Cardiac fibroblast (primary cell): Measurements from ENCODE around the gene LRP1B.
A peak's percentile ranks its signal among the peaks of the same experiment; 100 is the strongest.
"Not testable (repeated sequence)": the region's sequence is repeated elsewhere in the genome, so short reads cannot be mapped to it uniquely, and the experiment has no call there.

Experiments
- DNase-seq, 2 donors: peaks; one replicate each; pipeline versions ENCODE4 v3.0.0 to v3.0.0-alpha.2; 2010; ENCODE audit warnings: low read depth in 2 of 2
- H3K4me3 ChIP-seq, 2 donors: replicated peaks in 1 of 2; 1 replicate in 1 of 2; 2 replicates in 1 of 2; pipeline ENCODE4 v1.5.1; 2011; ENCODE audit warnings: low read depth in 2 of 2, low read length in 2 of 2, mild to moderate bottlenecking in 2 of 2, moderate library complexity in 1 of 2
- TF ChIP-seq, protein P1 (sequence below): IDR thresholded peaks from one replicate; pipeline ENCODE4 v1.5.1; 2011; ENCODE audit warnings: low read depth, mild to moderate bottlenecking, low read length, inconsistent platforms

LRP1B gene

DNA sequence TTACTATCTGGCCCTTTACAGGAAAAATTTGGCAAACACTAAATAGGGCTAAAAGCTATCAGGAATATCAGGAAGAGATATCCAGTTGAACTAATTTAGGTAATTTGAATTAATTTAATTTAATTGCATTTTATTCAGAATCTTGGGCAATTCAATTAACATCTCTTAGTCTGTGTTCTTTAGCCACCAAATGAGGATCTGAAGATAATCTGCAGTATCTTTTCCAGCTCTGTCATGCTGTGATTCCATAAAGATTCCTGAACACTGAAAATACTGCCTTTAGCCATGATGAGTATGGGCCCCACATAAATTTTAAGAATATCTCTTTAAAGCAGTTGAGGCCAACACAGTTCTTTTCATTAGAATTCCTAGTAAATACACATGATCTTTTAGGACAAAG lies 1679.5 kb downstream of the LRP1B start:
- no peak for DNase-seq
- TF ChIP-seq, protein P1, sequence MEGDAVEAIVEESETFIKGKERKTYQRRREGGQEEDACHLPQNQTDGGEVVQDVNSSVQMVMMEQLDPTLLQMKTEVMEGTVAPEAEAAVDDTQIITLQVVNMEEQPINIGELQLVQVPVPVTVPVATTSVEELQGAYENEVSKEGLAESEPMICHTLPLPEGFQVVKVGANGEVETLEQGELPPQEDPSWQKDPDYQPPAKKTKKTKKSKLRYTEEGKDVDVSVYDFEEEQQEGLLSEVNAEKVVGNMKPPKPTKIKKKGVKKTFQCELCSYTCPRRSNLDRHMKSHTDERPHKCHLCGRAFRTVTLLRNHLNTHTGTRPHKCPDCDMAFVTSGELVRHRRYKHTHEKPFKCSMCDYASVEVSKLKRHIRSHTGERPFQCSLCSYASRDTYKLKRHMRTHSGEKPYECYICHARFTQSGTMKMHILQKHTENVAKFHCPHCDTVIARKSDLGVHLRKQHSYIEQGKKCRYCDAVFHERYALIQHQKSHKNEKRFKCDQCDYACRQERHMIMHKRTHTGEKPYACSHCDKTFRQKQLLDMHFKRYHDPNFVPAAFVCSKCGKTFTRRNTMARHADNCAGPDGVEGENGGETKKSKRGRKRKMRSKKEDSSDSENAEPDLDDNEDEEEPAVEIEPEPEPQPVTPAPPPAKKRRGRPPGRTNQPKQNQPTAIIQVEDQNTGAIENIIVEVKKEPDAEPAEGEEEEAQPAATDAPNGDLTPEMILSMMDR: no peak
- no peak overlapping the region for H3K4me3 ChIP-seq

DNA sequence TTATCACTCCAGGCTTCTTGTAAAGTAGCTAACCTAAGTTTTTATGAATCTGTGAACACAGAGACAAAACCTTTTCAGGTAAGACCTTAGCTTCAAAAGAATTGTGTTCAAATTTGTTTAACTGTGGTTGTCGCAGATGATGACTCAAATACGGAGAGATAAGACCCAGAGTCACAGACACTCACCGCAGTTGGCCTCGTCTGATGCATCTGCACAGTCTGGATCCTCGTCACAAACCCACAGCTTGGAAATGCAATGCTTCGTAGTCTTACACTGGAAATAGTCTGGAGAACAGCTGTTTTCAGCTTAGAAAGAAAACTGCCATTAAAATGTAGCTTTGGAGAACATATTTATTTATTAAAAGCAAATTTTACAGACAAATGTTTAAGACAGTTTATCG lies 1688.5 kb downstream of the LRP1B start:
- peak; percentile 15 to 38 for DNase-seq

DNA sequence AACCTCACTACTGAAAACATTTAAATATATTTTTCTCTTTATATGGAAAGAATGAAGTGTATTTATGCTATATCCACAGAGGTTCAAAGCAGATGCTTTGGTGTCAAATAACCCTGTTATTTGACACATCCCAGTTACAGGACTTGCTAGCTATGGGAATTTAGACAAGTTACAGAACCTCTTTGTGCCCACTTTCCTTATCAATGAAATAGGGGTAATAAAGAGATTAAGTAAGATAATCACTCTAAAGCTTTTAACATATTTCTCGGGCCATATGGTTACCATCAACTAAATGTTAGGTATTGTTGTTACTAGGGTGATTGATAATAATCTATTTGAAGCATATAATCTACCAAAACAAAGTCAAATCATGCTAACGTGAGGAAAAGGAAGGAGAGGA lies 1690.0 kb downstream of the LRP1B start:
- TF ChIP-seq, protein P1: no peak
- no peak overlapping the region for H3K4me3 ChIP-seq
- no peak for DNase-seq

More for the DNA sequence above, 1688.5 kb downstream of the LRP1B start:
- TF ChIP-seq, protein P1: no peak
- H3K4me3 ChIP-seq: no peak overlapping the region

DNA sequence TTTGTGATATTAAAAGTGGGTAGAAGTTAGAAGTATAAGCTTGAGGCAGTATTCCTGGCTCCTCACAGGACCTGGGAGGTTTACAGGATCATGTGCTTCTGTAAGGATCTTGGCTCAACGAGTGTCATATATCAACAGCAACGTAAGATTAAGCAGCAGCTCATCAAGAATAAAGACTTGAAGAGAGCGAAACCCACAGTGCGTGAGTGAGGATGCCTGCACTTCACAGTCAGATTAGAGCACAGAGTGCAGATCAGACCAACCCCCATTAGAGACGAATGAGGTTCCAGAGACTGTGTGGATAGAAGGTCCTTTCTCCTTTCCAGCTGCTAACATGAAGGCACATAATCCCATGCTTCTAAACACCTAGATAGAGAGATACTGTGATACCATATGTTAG lies 1693.9 kb downstream of the LRP1B start:
- no peak for DNase-seq
- TF ChIP-seq, protein P1: no peak
- H3K4me3 ChIP-seq: no peak overlapping the region

DNA sequence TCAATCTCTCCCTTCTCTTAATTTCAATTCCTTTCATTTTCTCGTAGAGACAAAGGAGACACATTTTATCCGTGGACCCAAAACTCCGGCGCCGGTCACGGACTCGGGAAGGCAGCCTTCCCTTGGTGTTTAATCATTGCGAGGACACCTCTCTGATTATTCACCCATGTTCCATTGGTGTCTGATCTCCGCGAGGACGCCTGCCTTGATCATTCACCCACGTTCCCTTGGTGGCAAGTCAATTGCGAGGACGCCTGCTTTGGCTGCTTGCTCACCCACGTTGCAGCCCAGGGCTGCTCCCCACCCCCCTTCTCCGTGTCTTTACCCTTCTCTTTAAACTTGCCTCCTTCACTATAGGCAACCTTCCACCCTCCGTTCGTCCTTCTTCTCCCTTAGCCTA lies 1703.8 kb downstream of the LRP1B start:
- DNase-seq, H3K4me3 ChIP-seq: not testable (repeated sequence)

DNA sequence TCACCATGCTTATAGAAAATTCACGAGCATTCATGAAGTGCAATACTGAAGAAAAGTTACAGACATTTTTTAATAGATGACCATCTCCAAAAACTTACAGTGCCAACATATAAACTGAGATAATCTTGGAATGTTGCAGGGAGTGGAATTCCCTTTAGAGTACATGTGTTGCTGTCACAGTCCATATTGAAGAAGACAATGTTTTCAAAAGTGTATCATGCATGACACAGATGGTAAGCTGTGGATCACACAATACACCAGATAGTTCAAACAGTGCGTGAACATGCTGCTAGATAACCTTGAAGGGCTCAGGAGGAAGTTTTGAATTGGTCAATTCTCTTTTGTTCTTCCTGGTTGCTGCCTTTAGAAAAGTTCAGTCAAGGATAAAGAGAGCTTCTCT lies 1706.3 kb downstream of the LRP1B start:
- TF ChIP-seq, protein P1: no peak
- DNase-seq: no peak

DNA sequence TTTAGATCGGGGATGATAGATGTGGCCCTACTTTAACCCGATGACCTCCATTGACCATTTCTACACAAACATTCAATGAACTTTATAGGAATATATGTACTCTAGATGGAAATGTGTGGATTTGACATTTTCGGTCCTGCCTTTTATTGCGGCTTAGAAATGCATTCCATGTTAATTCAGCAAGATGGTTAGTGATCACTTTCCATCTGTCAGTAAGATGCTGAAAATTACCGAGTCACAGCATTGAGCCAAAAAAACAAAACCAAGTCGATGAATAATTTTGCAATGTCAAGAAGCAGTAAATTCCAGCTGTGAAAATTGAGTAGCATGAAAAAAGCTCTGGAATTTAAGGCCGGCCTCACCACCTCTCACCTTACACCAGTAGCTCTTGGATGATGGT lies 1708.1 kb downstream of the LRP1B start:
- TF ChIP-seq, protein P1: no peak
- no peak for DNase-seq
- no peak overlapping the region for H3K4me3 ChIP-seq

More for the DNA sequence above, 1706.3 kb downstream of the LRP1B start:
- no peak overlapping the region for H3K4me3 ChIP-seq
